Measurements from ENCODE around the gene RIMOC1.
"Not testable (repeated sequence)": the region's sequence is repeated elsewhere in the genome, so short reads cannot be mapped to it uniquely, and the experiment has no call there.

Gene RIMOC1

GRCh38 chr5:41891066-41891707 is 13.0 kb upstream of the RIMOC1 start:
- DNase-seq (ENCODE audit: low read depth in 1 of 2, low spot score in 1 of 2), result no peak

- no peak for DNase-seq (ENCODE audit: low read depth in 1 of 2, low spot score in 1 of 2)
Measured at GRCh38 chr5:41892031-41892430, 12.1 kb upstream of the RIMOC1 start.

- DNase-seq (ENCODE audit: low read depth in 1 of 2, low spot score in 1 of 2), result no peak
Measured at GRCh38 chr5:41893074-41893851, 10.9 kb upstream of the RIMOC1 start.

DNA sequence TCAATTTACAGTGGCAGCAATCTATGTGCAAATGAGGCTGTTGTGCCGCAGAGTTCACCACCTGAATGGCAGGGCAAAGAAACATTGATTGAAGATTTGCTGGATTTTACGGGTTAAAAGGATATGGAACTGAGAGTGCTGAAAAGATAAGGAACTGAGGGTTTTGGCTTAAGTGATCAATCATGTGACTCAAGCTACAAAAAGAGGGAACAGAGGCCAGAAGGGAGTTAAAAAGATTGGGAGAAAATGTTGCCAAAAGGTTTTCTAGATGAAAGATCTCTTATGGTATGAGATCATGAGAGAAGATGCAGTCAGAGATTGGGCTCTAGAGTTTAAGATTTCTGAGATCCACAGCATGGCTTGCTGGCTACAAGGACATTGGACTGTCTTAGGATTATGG is 7.9 kb upstream of the RIMOC1 start:
- DNase-seq (ENCODE audit: low read depth in 1 of 2, low spot score in 1 of 2), result no peak

DNA sequence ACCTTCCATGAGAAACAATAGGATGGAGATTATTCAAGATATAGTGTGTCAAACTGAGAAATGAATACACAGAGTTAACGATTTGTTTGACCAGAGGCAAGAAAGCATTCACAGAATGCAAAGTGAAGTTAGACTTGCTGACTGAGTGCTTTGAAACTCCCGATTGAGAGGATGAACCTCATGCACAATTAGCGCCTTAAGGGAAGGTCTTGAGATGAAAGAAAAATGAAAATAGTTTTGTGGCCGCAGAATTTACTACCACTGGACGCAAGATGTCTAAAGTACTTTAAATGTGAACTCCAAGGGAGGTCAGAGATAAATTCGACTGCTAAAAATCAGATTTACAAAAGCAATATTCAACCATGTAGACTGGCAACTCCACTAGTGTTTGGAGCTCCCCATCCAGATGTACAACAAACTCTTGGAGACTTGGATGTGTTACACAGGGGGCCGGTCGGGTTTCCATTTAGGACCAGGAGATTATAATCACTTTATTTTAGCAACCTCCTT is 707 bp upstream of the RIMOC1 start:
- no peak for DNase-seq (ENCODE audit: low read depth in 1 of 2, low spot score in 1 of 2)

DNA sequence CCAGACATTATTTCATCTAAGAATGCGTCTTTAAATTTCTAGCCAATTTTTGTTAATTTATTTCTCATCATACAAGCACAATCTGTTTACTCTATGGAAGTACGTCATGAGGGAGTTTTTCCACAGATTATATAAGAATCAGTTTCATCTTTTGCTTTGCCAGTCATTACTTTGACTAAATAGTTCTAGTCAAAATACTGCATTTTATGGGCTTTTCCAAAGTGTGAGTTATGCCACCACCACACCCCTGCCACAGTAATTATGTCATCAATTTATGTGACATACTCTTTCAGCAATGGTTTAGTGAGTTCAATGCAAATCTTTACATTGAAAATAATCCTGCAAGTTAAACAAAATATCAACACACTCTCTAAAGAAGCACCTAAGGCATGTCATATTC is 2.0 kb downstream of the RIMOC1 start:
- DNase-seq (ENCODE audit: low read depth in 1 of 2, low spot score in 1 of 2), result no peak

- DNase-seq (ENCODE audit: low read depth in 1 of 2, low spot score in 1 of 2), result no peak
Measured at GRCh38 chr5:41908374-41909079, 4.4 kb downstream of the RIMOC1 start.

- no peak for DNase-seq (ENCODE audit: low read depth in 1 of 2, low spot score in 1 of 2)
Measured at GRCh38 chr5:41918105-41918504, 14.0 kb downstream of the RIMOC1 start.

GRCh38 chr5:41921166-41921565 is 17.0 kb downstream of the RIMOC1 start:
- no peak for DNase-seq (ENCODE audit: low read depth in 1 of 2, low spot score in 1 of 2)

DNA sequence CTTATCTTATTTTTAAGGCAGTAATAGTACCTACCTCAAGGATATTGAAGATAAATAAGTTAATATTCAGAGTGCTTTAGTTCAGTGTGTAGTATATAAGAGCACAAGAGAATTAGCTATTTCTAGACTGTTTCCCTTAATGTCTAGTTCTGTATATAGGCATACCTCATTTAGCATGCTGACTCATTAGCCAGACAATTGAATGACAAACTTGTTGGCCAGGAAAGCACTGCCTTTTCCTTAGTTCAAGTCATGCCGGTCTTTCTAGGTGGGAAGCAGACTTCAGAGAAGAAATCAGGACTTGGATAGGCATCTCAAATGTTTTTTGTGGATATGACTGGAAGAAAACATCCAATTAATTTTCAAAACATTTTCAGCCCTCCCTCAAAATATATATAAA is 17.7 kb downstream of the RIMOC1 start:
- DNase-seq (ENCODE audit: low read depth in 1 of 2, low spot score in 1 of 2), result no peak

DNA sequence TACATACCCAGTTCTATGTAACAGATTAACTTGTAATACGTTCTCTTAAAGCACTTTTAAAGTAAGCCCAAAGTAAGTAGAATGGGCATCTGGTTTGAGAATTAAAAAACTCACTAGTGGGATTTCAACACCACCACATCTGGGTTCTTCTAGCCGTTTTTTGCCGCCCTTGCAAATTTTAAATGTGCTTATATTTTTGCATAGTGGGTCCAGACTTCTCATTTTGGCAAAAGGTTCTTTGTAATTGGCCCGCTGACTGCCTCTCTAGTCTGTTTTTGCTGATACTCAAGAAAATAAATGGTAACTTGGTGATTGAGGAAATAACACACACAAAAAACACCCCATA is 20.4 kb downstream of the RIMOC1 start:
- DNase-seq (ENCODE audit: low read depth in 1 of 2, low spot score in 1 of 2), result no peak

GRCh38 chr5:41924872-41925554 is 20.9 kb downstream of the RIMOC1 start, which contains the start of gene FBXO4:
Gene FBXO4 (plus strand): TSS chr5:41925281. CDS start chr5:41925310, 29 bp downstream.
- DNase-seq (ENCODE audit: low read depth in 1 of 2, low spot score in 1 of 2), result peak; percentile 64 to 81

GRCh38 chr5:41925555-41925951 is 21.4 kb downstream of the RIMOC1 start:
- DNase-seq (ENCODE audit: low read depth in 1 of 2, low spot score in 1 of 2), result no peak

- DNase-seq (ENCODE audit: low read depth in 1 of 2, low spot score in 1 of 2), result no peak
Measured at GRCh38 chr5:41927604-41928003, 23.5 kb downstream of the RIMOC1 start.

GRCh38 chr5:41929035-41929434 is 24.9 kb downstream of the RIMOC1 start:
- no peak for DNase-seq (ENCODE audit: low read depth in 1 of 2, low spot score in 1 of 2)

DNA sequence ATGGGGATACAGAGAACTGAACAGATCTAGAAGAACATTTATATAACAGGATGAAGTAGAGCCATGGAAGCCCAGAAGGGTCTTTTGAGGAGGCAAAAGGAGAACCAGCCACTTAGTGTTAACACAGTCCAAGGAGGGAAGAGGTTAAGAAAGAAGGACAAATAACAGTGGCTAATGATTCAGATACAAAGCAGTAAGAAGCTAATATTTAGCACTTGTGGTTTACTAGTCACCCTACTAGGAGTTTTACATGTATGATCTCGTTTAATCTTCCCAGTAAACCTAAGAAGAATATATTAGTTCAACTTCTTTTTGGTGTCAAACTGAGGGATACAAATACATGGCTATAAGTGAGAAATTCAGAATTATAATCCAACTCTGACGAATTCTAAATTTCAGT is 28.6 kb downstream of the RIMOC1 start:
- DNase-seq (ENCODE audit: low read depth in 1 of 2, low spot score in 1 of 2), result no peak

DNA sequence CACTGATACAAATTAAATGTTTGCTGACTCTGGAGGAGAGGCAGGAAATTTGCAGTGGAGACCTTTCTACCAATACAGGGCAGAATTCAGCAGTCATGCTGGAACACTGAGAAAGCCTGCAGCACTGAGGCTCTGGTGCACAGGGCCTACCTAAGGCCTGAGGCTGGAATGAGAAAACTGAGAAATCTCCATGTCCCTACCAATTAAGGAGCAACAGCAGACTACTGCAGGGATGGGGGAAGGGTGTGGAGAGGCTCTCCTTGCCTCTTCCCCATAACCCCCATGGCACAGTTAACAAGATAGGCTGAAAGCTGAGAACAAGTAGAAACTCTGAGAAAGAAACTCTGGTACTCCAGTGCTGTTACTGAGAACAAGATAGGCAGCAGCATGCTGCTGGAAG is 31.4 kb downstream of the RIMOC1 start:
- DNase-seq (ENCODE audit: low read depth in 1 of 2, low spot score in 1 of 2), result no peak

- no peak for DNase-seq (ENCODE audit: low read depth in 1 of 2, low spot score in 1 of 2)
Measured at GRCh38 chr5:41940641-41941040, 36.5 kb downstream of the RIMOC1 start.

DNA sequence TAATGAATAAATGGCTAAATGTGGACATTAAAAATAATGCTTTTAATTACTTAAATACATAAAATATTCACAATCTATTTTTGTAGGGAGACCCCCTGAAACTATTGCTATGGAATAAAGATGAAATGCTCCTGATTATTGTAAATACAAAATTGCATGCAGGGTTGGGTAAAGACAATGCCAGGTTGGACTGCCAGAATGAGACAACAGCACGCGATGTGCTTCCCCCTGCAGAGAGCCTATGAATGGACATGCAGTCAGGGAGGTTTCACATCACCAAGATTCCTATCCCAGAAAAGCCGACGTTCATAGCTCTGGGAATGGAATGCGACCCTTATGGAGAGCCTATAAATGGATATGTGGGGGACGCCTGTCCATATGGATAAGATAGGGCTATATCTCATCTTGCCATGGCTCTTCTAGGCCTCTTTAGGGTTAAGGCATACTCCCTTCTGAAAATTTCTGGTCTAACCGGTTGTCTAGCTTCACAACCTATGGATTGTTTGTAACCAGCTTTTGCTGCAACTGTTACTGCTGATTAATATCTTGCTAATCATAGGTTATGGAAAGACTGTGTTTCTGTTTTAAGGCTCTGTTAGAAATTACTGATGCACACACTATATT is 41.3 kb downstream of the RIMOC1 start:
- DNase-seq (ENCODE audit: low read depth in 1 of 2, low spot score in 1 of 2), result not testable (repeated sequence)

DNA sequence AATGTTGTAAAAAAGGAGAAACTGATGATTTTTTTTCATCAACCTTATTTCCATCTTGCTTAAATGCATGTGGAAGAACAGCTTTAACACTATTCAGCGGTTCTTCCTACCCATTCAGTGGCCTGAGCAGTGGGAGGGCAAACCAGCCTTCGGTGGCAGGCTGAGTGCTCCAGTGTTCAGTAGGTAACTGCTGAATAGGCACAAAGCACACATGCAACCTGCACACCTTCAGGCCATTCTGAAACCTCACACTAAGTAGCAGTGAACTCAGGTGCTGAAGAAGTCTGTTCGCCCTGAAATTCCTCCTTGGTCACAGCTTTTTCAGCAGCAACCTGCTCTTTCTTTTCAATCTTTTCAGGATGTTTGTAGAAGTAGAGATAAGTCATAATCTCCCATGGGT is 47.1 kb downstream of the RIMOC1 start:
- DNase-seq (ENCODE audit: low read depth in 1 of 2, low spot score in 1 of 2), result no peak
